ENCODE data around the gene GET4.
"Not testable (repeated sequence)": the region's sequence is repeated elsewhere in the genome, so short reads cannot be mapped to it uniquely, and the experiment has no call there.

Gene GET4

GRCh38 chr7:917255-918117 lies 41.1 kb downstream of the GET4 start:
- no peak for DNase-seq

GRCh38 chr7:918118-918425 lies 41.7 kb downstream of the GET4 start:
- no peak for DNase-seq

- no peak for DNase-seq
Measured at GRCh38 chr7:918441-919113, 42.2 kb downstream of the GET4 start.

- DNase-seq: peak; percentile 0
Measured at GRCh38 chr7:919114-919442, 42.7 kb downstream of the GET4 start.

- DNase-seq: peak; percentile 1
Measured at GRCh38 chr7:919924-920341, 43.6 kb downstream of the GET4 start.

- DNase-seq: peak; percentile 49
Measured at GRCh38 chr7:920351-921070, 44.2 kb downstream of the GET4 start.

GRCh38 chr7:921071-921461 lies 44.7 kb downstream of the GET4 start:
- DNase-seq: no peak

GRCh38 chr7:921581-922333 lies 45.4 kb downstream of the GET4 start:
- no peak for DNase-seq

GRCh38 chr7:922334-923107 lies 46.2 kb downstream of the GET4 start:
- DNase-seq: peak; percentile 53

GRCh38 chr7:923108-924041 lies 47.0 kb downstream of the GET4 start:
- DNase-seq: peak; percentile 94

- not testable (repeated sequence) for DNase-seq
Measured at GRCh38 chr7:924042-924441, 47.7 kb downstream of the GET4 start.

GRCh38 chr7:924541-925231 lies 48.3 kb downstream of the GET4 start:
- peak; percentile 79 for DNase-seq

- DNase-seq: peak; percentile 39
Measured at GRCh38 chr7:925601-926000, 49.2 kb downstream of the GET4 start.

GRCh38 chr7:926061-927030 lies 50.0 kb downstream of the GET4 start:
- DNase-seq: peak; percentile 1

GRCh38 chr7:927031-927671 lies 50.8 kb downstream of the GET4 start:
- DNase-seq: no peak

- no peak for DNase-seq
Measured at GRCh38 chr7:929311-929711, 53.0 kb downstream of the GET4 start.

GRCh38 chr7:930975-931758 lies 54.8 kb downstream of the GET4 start:
- DNase-seq: no peak

Measured in activated naive CD4-positive, alpha-beta T cell treated with Interleukin-2 at 50 U/mL for 16 hours (primary cell).